OCI-LY7 (cell line): ENCODE results near the gene ANO1. TPM values are rescaled to one million over a fixed set of nuclear protein-coding genes. Genes with fewer than 3 reads are reported as not detected.
"Not testable (repeated sequence)": the region's sequence is repeated elsewhere in the genome, so short reads cannot be mapped to it uniquely, and the experiment has no call there.

Experiments used
- BruUV-seq: library from RNA; stranded (reverse); fragments of 400-500 nt; replicated peaks from 2 replicates; lab custom pipeline; 2021; lab: Mats Ljungman, UMichigan
- CTCF ChIA-PET: fragments of 300-600 bp; sonication (Branson Sonifier 250); formaldehyde crosslinking; loops from one replicate; lab custom pipeline; 2022; ENCODE audit warnings: antibody characterized with exemption; ENCODE audit not compliant: unreplicated experiment; lab: Charles Lee
- POLR2A ChIA-PET: fragments of 300-600 bp; sonication (Branson Sonifier 250); formaldehyde crosslinking; loops from one replicate; lab custom pipeline; 2022; ENCODE audit warnings: antibody characterized with exemption; lab: Charles Lee
- DNase-seq: peaks from one replicate; pipeline ENCODE4 v3.0.0-alpha.2; 2015; ENCODE audit warnings: low spot score
- H2AFZ ChIP-seq: fragments of 200-600 bp; sonication (generic), shearing (Covaris generic); 2 replicates; pipeline ENCODE4 v1.6.1; 2014; ENCODE audit warnings: mild to moderate bottlenecking, antibody characterized with exemption, low read length, moderate library complexity
- H3K27ac ChIP-seq: fragments of 200-600 bp; sonication (generic); 2 replicates; pipeline ENCODE4 v1.5.1; 2014; ENCODE audit warnings: mixed run types, low read depth, mild to moderate bottlenecking, moderate library complexity, low read length, inconsistent platforms; ENCODE audit not compliant: poor library complexity, severe bottlenecking
- H3K36me3 ChIP-seq: fragments of 200-600 bp; sonication (generic); 2 replicates; pipeline ENCODE4 v1.6.1; 2014; ENCODE audit warnings: mild to moderate bottlenecking, antibody characterized with exemption, low read length, moderate library complexity, mixed read lengths; ENCODE audit not compliant: insufficient read depth
- H3K4me1 ChIP-seq: fragments of 200-600 bp; sonication (generic); 2 replicates; pipeline ENCODE4 v1.5.1; 2014; ENCODE audit warnings: mild to moderate bottlenecking, low read length; ENCODE audit not compliant: insufficient read depth, poor library complexity, severe bottlenecking
- H3K4me2 ChIP-seq: fragments of 200-600 bp; sonication (generic); 2 replicates; pipeline ENCODE4 v1.6.1; 2014; ENCODE audit warnings: mild to moderate bottlenecking, low read length
- H3K4me3 ChIP-seq: fragments of 200-600 bp; sonication (generic); 2 replicates; pipeline ENCODE4 v1.5.1; 2014; ENCODE audit warnings: mild to moderate bottlenecking, low read depth, low read length; ENCODE audit not compliant: poor library complexity, severe bottlenecking
- H3K79me2 ChIP-seq: fragments of 200-600 bp; sonication (generic); 2 replicates; pipeline ENCODE4 v1.6.1; 2016; ENCODE audit warnings: low read depth, mild to moderate bottlenecking, low read length, moderate library complexity, mixed read lengths; ENCODE audit not compliant: insufficient read depth
- H3K9me2 ChIP-seq: fragments of 200-600 bp; sonication (generic); 2 replicates; pipeline ENCODE4 v1.6.1; 2016; ENCODE audit warnings: mild to moderate bottlenecking, low read length, mixed read lengths; ENCODE audit not compliant: insufficient read depth
- H3K9me3 ChIP-seq: fragments of 200-600 bp; sonication (generic); 2 replicates; pipeline ENCODE4 v1.6.1; 2014; ENCODE audit warnings: mild to moderate bottlenecking, mixed run types, low read length, mixed read lengths
- H4K20me1 ChIP-seq: fragments of 200-600 bp; sonication (generic); 2 replicates; pipeline ENCODE4 v1.6.1; 2014; ENCODE audit warnings: mild to moderate bottlenecking, antibody characterized with exemption, low read length, moderate library complexity, mixed read lengths; ENCODE audit not compliant: insufficient read depth
- EZH2phosphoT487 ChIP-seq: fragments of 200-600 bp; sonication (generic); IDR thresholded peaks from 2 replicates; pipeline ENCODE4 v1.6.1; 2018; ENCODE audit warnings: low read depth, borderline replicate concordance, mild to moderate bottlenecking, mixed run types, antibody characterized with exemption, low read length, moderate library complexity, mixed read lengths
- intact Hi-C: fragments of 100-400 bp; cut with micrococcal nuclease; formaldehyde crosslinking; loops from one replicate; pipeline ENCODE4 v1.10.0; 2022; ENCODE audit not compliant: unreplicated experiment
- total RNA-seq, 2 experiments: library from RNA; depleted of rRNA in 1 of 2; stranded (reverse); fragments of >200 nt in 1 of 2; shearing (Covaris generic) in 1 of 2; gene quantifications; 2 replicates each; pipeline ENCODE4 v1.2.3, GENCODE V29; 2014 to 2022
- TF ChIP-seq, protein P1 (sequence below): fragments of 200-600 bp; sonication (generic); conservative IDR thresholded peaks from 2 replicates; pipeline ENCODE4 v1.5.1; 2014; ENCODE audit warnings: mild to moderate bottlenecking, antibody characterized with exemption, low read length, moderate library complexity, mixed read lengths

The ANO1 gene
- total RNA-seq, 2 experiments from 2014 or later, result not detected

DNA sequence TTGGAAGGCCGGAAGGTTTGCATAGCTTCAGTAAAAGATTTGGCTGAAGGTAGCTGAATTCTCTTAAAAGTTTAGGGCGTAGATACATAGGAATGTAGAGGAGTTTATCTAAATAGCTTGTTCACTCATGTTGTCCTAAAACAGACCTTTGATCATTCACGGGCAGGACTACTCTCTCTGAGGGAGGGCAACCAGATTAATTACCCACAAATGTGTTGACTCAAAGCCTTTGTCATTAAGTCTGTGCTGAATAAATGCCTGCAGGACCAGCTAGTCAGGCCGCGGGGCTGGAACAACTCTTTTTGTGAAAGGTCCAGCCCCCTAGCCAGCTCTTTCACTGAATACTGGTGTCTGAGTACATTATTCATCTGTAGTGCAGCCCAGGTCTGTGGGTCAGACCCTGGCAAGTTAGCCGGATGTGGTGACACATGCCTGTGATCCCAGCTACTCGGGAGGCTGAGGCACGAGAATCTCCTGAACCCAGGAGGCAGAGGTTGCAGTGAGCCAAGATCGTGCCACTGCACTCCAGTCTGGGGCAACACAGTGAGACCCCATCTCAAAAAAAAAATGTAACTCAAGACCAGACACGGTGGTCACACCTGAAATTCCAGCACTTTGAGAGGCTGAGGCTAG is 122.2 kb downstream of the ANO1 start:
- intact Hi-C loops, result no loop called here
- H3K9me3 ChIP-seq, result no peaks in the 10 kb centered on the region
- H2AFZ ChIP-seq, result no peak overlapping the region
- CTCF ChIA-PET, result no interaction called here
- TF ChIP-seq, protein P1, sequence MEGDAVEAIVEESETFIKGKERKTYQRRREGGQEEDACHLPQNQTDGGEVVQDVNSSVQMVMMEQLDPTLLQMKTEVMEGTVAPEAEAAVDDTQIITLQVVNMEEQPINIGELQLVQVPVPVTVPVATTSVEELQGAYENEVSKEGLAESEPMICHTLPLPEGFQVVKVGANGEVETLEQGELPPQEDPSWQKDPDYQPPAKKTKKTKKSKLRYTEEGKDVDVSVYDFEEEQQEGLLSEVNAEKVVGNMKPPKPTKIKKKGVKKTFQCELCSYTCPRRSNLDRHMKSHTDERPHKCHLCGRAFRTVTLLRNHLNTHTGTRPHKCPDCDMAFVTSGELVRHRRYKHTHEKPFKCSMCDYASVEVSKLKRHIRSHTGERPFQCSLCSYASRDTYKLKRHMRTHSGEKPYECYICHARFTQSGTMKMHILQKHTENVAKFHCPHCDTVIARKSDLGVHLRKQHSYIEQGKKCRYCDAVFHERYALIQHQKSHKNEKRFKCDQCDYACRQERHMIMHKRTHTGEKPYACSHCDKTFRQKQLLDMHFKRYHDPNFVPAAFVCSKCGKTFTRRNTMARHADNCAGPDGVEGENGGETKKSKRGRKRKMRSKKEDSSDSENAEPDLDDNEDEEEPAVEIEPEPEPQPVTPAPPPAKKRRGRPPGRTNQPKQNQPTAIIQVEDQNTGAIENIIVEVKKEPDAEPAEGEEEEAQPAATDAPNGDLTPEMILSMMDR, result no peak
- TF ChIP-seq EZH2phosphoT487, result no peak
- no peak for DNase-seq
- H3K79me2 ChIP-seq, result peaks cover 21% of the 10 kb centered on the region
- H3K36me3 ChIP-seq, result peaks cover 14% of the 10 kb centered on the region; the same call in 1 of the 2 replicates
- peaks cover 16% of the 10 kb centered on the region for H4K20me1 ChIP-seq
- H3K4me1 ChIP-seq, result peaks cover 22% of the 10 kb centered on the region
- H3K4me3 ChIP-seq, result no peak overlapping the region
- no peaks in the 10 kb centered on the region for H3K9me2 ChIP-seq
- POLR2A ChIA-PET, result no interaction called here
- no peak overlapping the region for H3K27ac ChIP-seq
- no TSS peak for BruUV-seq
- H3K4me2 ChIP-seq, result no peak overlapping the region

- DNase-seq, H3K27ac ChIP-seq, H3K9me3 ChIP-seq, BruUV-seq, intact Hi-C loops, H3K4me3 ChIP-seq, H3K9me2 ChIP-seq, POLR2A ChIA-PET, H2AFZ ChIP-seq, CTCF ChIA-PET, H3K4me2 ChIP-seq: not testable (repeated sequence)
- H4K20me1 ChIP-seq, result peaks cover 21% of the 10 kb centered on the region
- H3K4me1 ChIP-seq, result peaks cover 22% of the 10 kb centered on the region
- H3K79me2 ChIP-seq, result peaks cover 29% of the 10 kb centered on the region
- H3K36me3 ChIP-seq, result peaks cover 21% of the 10 kb centered on the region
These were observed 122.9 kb downstream of the ANO1 start for GRCh38 chr11:70201047-70201446.

DNA sequence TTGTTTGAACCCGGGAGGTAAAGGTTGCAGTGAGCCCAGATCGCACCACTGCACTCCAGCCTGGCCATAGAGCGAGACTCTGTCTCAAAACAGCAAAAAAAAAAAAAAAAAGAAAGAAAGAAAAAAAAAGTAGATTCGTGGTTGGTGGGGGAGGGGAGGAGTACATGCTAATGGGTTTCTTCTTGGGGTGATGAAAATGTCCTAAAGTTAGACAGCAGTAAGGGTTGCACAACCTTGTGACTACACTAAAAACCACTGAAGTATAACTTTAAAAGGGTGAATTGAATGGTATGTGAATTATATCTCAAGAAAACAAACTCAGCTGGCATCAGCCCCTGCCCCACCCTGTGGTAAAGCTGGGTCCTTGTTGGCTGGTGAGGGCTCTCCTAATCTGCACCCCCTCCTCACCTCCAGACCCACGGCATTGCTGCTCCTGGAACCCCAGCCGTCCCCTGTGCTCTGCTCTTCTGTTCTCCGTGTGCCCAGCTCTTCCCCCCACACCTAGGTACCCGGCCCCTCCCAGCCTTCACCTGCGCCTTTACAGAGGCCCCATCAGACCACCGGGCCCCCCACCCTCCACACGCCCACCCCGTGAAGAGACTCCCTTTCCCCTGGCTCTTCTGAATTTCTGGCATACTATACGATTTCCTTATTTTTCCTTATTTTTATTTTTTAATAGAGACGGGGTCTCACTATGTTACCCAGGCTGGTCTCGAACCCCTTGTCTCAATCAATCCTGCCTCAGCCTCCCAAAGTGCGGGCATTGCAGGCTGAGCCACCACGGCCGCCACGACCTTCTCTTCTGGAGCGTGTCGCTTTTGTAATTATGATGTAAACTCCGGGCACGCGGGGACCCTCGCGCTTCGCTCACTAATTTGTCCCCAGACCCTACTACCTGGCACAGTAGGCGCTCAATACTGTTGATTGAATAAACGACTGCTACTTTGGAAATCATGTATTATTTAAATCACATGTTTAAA is 124.1 kb downstream of the ANO1 start:
- peaks cover 40% of the 10 kb centered on the region for H3K79me2 ChIP-seq
- TF ChIP-seq EZH2phosphoT487, result no peak
- TF ChIP-seq, protein P1, result no peak
- H3K9me3 ChIP-seq, result no peaks in the 10 kb centered on the region
- DNase-seq, result no peak
- BruUV-seq, result no TSS peak
- ChIA-PET POLR2A (no interaction called here), CTCF (no interaction called here)
- H3K4me3 ChIP-seq, result peak overlapping the region; percentile 93
- peaks cover 21% of the 10 kb centered on the region for H4K20me1 ChIP-seq
- no peaks in the 10 kb centered on the region for H3K9me2 ChIP-seq
- intact Hi-C loops, result loop anchor here (2.0 kb wide), 1 partner anchor 69 kb away; the partner anchor contains the start of gene PPFIA1
- peak overlapping the region; percentile 65; the same call in 1 of the 2 replicates for H2AFZ ChIP-seq
- peaks cover 22% of the 10 kb centered on the region for H3K4me1 ChIP-seq
- peak overlapping the region; percentile 38 for H3K4me2 ChIP-seq
- H3K27ac ChIP-seq, result no peak overlapping the region
- H3K36me3 ChIP-seq, result peaks cover 32% of the 10 kb centered on the region
